SK-N-SH treated with all-trans-retinoic acid at 6 μM for 48 hours (cell line): Measurements from ENCODE around the gene TMEM14A.

Experiments
- ATAC-seq: fragments of 200-7000 bp; cut with Tn5 transposase; 3 replicates; pipeline ENCODE4 v1.9.1; 2020; ENCODE audit warnings: mild to moderate bottlenecking, moderate library complexity
- ARNTL ChIP-seq: fragments of 450-650 bp; formaldehyde crosslinking; IDR thresholded peaks from 2 replicates; pipeline ENCODE4 v1.5.0; 2020; ENCODE audit warnings: low read depth, mild to moderate bottlenecking, moderate library complexity, borderline replicate concordance
- BACH2 ChIP-seq: fragments of 250-450 bp; sonication (Bioruptor Pico); IDR thresholded peaks from 2 replicates; pipeline ENCODE4 v1.9.0; 2021; ENCODE audit warnings: mild to moderate bottlenecking, borderline replicate concordance
- CREB5 ChIP-seq: fragments of 250-450 bp; sonication (Bioruptor Pico); IDR thresholded peaks from 2 replicates; pipeline ENCODE4 v1.5.1; 2020; ENCODE audit warnings: low read depth, mild to moderate bottlenecking, moderate library complexity
- CSDC2 ChIP-seq: fragments of 250-450 bp; sonication (Bioruptor Pico); IDR thresholded peaks from 2 replicates; pipeline ENCODE4 v1.5.0; 2020; ENCODE audit warnings: mild to moderate bottlenecking, moderate library complexity
- CSRNP3 ChIP-seq: fragments of 250-450 bp; sonication (Bioruptor Pico); IDR thresholded peaks from 2 replicates; pipeline ENCODE4 v1.5.1; 2021; ENCODE audit warnings: mild to moderate bottlenecking, moderate library complexity
- ESRRG ChIP-seq: fragments of 250-450 bp; sonication (Bioruptor Pico); IDR thresholded peaks from 2 replicates; pipeline ENCODE4 v1.6.1; 2021; ENCODE audit warnings: mild to moderate bottlenecking
- GLIS3 ChIP-seq: fragments of 250-450 bp; sonication (Bioruptor Pico); IDR thresholded peaks from 2 replicates; pipeline ENCODE4 v1.5.0; 2020; ENCODE audit warnings: mild to moderate bottlenecking, moderate library complexity
- ISL1 ChIP-seq: fragments of 250-450 bp; sonication (Bioruptor Pico); IDR thresholded peaks from 2 replicates; pipeline ENCODE4 v2.1.2; 2022; ENCODE audit warnings: mild to moderate bottlenecking, moderate library complexity
- OSR1 ChIP-seq: fragments of 250-450 bp; sonication (Bioruptor Pico); IDR thresholded peaks from 2 replicates; pipeline ENCODE4 v1.8.0; 2022; ENCODE audit warnings: moderate library complexity, mild to moderate bottlenecking, inconsistent platforms
- POU6F1 ChIP-seq: fragments of 250-450 bp; sonication (Bioruptor Pico); IDR thresholded peaks from 2 replicates; pipeline ENCODE4 v1.8.0; 2021; ENCODE audit warnings: low read depth, mild to moderate bottlenecking, moderate library complexity, borderline replicate concordance
- PPARA ChIP-seq: fragments of 250-450 bp; sonication (Bioruptor Pico); IDR thresholded peaks from 2 replicates; pipeline ENCODE4 v1.5.0; 2020; ENCODE audit warnings: mild to moderate bottlenecking, borderline replicate concordance
- RARB ChIP-seq: fragments of 250-450 bp; sonication (Bioruptor Pico); IDR thresholded peaks from 2 replicates; pipeline ENCODE4 v1.8.0; 2021; ENCODE audit warnings: mild to moderate bottlenecking, moderate library complexity
- SNAI2 ChIP-seq: fragments of 250-450 bp; sonication (Bioruptor Pico); IDR thresholded peaks from 2 replicates; pipeline ENCODE4 v1.5.0; 2020; ENCODE audit warnings: mild to moderate bottlenecking, moderate library complexity
- TCF4 ChIP-seq: fragments of 250-450 bp; sonication (Bioruptor Pico); IDR thresholded peaks from 2 replicates; pipeline ENCODE4 v1.8.0; 2021; ENCODE audit warnings: mild to moderate bottlenecking, moderate library complexity, borderline replicate concordance
- TOX ChIP-seq: fragments of 250-450 bp; sonication (Bioruptor Pico); IDR thresholded peaks from 2 replicates; pipeline ENCODE4 v1.8.0; 2021; ENCODE audit warnings: mild to moderate bottlenecking, moderate library complexity, borderline replicate concordance
- ZC3H10 ChIP-seq: fragments of 250-450 bp; sonication (Bioruptor Pico); IDR thresholded peaks from 2 replicates; pipeline ENCODE4 v1.5.1; 2021; ENCODE audit warnings: mild to moderate bottlenecking, moderate library complexity
- ZFP3 ChIP-seq: fragments of 250-450 bp; sonication (Bioruptor Pico); IDR thresholded peaks from 2 replicates; pipeline ENCODE4 v1.5.0; 2020; ENCODE audit warnings: mild to moderate bottlenecking, moderate library complexity
- ZFP30 ChIP-seq: fragments of 450-650 bp; formaldehyde crosslinking; IDR thresholded peaks from 2 replicates; pipeline ENCODE4 v1.5.0; 2022; ENCODE audit warnings: mild to moderate bottlenecking, moderate library complexity
- ZNF565 ChIP-seq: fragments of 450-650 bp; formaldehyde crosslinking; conservative IDR thresholded peaks from 2 replicates; pipeline ENCODE4 v1.5.0; 2020; ENCODE audit warnings: low read depth, mild to moderate bottlenecking, moderate library complexity
- ZNF70 ChIP-seq: fragments of 450-650 bp; formaldehyde crosslinking; IDR thresholded peaks from 2 replicates; pipeline ENCODE4 v1.5.0; 2020; ENCODE audit warnings: mild to moderate bottlenecking, moderate library complexity
- ZNF8 ChIP-seq: fragments of 450-650 bp; formaldehyde crosslinking; IDR thresholded peaks from 2 replicates; pipeline ENCODE4 v1.5.0; 2020; ENCODE audit warnings: mild to moderate bottlenecking, moderate library complexity
- TF ChIP-seq, protein P1 (sequence below): fragments of 250-450 bp; sonication (Bioruptor Pico); IDR thresholded peaks from 2 replicates; pipeline ENCODE4 v1.5.0; 2020; ENCODE audit warnings: mild to moderate bottlenecking, moderate library complexity
- TF ChIP-seq, protein P2 (sequence below): fragments of 250-450 bp; sonication (Bioruptor Pico); IDR thresholded peaks from 2 replicates; pipeline ENCODE4 v1.8.0; 2020; ENCODE audit warnings: mild to moderate bottlenecking, moderate library complexity, borderline replicate concordance

The TMEM14A gene

DNA sequence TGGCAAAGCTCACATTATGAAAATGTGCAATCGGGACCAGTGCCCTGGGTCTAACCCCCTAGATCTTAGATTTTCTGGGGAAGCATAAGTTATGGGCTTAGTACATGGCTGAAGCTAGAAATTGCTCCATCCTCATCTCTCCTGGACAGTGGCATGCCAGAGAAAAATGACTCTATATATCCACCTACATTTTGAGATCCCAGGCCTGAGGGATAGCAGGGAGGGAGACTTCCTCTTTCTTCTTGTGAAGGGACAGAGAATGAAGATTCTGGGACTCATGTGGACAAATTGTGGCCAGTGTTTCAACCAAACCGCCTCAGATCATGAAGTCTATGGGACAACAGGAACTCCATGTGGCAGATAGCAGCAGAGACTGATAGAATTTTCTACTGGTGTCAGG lies 57.0 kb downstream of the TMEM14A start:
- ATAC-seq = no peak
- TF ChIP-seq ZNF70 (no peak), ESRRG (CRISPR knock-in tag) (no peak), TOX (CRISPR knock-in tag) (no peak), ZC3H10 (CRISPR knock-in tag) (no peak), RARB (CRISPR knock-in tag) (no peak), ZNF8 (no peak), ISL1 (no peak), POU6F1 (no peak), TCF4 (CRISPR knock-in tag) (no peak), ZFP30 (CRISPR knock-in tag) (no peak), PPARA (CRISPR knock-in tag) (no peak), OSR1 (no peak), ARNTL (CRISPR knock-in tag) (no peak), SNAI2 (CRISPR knock-in tag) (no peak), BACH2 (no peak)
- TF ChIP-seq, protein P1, sequence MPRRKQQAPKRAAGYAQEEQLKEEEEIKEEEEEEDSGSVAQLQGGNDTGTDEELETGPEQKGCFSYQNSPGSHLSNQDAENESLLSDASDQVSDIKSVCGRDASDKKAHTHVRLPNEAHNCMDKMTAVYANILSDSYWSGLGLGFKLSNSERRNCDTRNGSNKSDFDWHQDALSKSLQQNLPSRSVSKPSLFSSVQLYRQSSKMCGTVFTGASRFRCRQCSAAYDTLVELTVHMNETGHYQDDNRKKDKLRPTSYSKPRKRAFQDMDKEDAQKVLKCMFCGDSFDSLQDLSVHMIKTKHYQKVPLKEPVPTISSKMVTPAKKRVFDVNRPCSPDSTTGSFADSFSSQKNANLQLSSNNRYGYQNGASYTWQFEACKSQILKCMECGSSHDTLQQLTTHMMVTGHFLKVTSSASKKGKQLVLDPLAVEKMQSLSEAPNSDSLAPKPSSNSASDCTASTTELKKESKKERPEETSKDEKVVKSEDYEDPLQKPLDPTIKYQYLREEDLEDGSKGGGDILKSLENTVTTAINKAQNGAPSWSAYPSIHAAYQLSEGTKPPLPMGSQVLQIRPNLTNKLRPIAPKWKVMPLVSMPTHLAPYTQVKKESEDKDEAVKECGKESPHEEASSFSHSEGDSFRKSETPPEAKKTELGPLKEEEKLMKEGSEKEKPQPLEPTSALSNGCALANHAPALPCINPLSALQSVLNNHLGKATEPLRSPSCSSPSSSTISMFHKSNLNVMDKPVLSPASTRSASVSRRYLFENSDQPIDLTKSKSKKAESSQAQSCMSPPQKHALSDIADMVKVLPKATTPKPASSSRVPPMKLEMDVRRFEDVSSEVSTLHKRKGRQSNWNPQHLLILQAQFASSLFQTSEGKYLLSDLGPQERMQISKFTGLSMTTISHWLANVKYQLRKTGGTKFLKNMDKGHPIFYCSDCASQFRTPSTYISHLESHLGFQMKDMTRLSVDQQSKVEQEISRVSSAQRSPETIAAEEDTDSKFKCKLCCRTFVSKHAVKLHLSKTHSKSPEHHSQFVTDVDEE (CRISPR knock-in tag) = no peak
- TF ChIP-seq, protein P2, sequence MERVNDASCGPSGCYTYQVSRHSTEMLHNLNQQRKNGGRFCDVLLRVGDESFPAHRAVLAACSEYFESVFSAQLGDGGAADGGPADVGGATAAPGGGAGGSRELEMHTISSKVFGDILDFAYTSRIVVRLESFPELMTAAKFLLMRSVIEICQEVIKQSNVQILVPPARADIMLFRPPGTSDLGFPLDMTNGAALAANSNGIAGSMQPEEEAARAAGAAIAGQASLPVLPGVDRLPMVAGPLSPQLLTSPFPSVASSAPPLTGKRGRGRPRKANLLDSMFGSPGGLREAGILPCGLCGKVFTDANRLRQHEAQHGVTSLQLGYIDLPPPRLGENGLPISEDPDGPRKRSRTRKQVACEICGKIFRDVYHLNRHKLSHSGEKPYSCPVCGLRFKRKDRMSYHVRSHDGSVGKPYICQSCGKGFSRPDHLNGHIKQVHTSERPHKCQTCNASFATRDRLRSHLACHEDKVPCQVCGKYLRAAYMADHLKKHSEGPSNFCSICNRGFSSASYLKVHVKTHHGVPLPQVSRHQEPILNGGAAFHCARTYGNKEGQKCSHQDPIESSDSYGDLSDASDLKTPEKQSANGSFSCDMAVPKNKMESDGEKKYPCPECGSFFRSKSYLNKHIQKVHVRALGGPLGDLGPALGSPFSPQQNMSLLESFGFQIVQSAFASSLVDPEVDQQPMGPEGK (CRISPR knock-in tag) = no peak

GRCh38 chr6:52728394-52728793 lies 57.5 kb downstream of the TMEM14A start:
- no peak for ATAC-seq
- TF ChIP-seq SNAI2 (CRISPR knock-in tag) (no peak), TOX (CRISPR knock-in tag) (no peak), ZNF70 (no peak), ISL1 (no peak), RARB (CRISPR knock-in tag) (no peak), CSRNP3 (CRISPR knock-in tag) (no peak), ZFP3 (CRISPR knock-in tag) (no peak), POU6F1 (no peak), ESRRG (CRISPR knock-in tag) (no peak), GLIS3 (CRISPR knock-in tag) (no peak), CREB5 (CRISPR knock-in tag) (no peak), ZNF8 (no peak), ZNF565 (CRISPR knock-in tag) (no peak), PPARA (CRISPR knock-in tag) (no peak), CSDC2 (CRISPR knock-in tag) (no peak)
- TF ChIP-seq, protein P1 (CRISPR knock-in tag) = no peak
- TF ChIP-seq, protein P2 (CRISPR knock-in tag) = no peak
